ENCODE results near the gene GPR78.

Gene GPR78

DNA sequence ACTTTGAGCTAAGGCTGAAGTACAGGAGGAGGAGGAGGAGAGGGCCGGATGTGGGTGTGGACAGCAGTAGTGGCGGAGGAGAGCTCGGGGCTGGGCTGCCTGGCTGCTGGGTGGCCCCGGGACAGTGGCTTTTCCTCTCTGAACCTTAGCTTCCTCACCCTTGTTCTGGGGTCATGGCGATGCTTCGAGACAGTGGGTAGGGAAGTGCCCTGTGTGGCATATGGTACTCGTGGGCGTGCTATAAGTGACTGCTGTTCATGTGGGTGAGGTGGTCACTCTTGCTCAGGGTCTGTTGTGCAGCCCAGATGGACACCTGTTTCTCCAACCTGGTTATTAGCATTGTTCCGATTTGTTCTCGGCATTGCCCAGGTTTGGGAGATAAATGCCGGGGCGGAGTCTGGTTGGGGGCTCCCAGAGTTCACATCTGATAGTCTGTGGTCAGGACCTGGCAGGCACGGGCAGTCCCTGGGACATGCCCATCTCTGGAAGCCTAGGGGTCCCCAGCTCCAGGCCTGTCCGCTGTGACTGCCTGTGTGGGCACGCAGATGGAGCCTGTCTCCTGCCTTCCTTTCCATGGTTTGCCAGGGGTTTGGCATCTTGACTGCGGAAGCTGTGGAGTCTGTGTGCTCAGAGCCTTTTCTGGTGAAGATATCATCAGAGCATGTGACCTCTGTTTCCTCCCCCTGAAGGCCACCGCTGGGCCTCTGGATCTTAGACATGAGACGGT is 7.4 kb downstream of the GPR78 start:
- no peak for DNase-seq

DNA sequence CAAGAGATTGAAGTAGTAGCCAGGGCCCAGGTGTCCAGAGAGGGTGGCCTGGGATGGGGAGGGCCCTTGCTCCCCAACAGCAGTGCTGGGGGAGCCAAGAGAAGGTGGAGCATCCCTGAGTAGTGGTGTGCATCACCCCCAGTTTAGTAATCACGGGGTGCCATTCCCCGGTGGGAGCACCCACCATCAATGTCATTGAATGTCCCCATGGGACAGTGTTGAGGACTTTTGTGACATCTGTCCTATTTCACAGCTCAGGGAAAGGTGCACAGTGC is 7.9 kb downstream of the GPR78 start:
- no peak for DNase-seq

DNA sequence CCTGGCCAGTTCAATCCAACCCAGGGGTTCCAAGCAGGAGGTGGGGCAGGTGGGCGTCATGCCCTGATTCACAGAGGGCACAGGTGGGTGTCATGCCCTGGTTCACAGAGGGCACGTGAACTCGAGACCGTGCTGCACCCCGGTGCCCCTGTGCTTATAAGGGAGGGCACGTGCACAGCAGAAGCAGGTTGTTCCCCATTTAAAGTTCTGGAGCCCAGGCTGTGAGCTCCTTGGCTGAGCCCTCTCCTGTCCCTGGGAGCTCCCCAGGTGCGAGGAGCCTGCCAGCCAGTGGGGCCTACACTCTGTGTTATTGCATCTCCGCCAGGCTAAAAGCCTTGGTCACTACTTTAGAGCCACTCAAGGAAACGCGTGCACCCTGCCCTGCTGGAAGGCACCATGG is 9.1 kb downstream of the GPR78 start:
- no peak for DNase-seq

DNA sequence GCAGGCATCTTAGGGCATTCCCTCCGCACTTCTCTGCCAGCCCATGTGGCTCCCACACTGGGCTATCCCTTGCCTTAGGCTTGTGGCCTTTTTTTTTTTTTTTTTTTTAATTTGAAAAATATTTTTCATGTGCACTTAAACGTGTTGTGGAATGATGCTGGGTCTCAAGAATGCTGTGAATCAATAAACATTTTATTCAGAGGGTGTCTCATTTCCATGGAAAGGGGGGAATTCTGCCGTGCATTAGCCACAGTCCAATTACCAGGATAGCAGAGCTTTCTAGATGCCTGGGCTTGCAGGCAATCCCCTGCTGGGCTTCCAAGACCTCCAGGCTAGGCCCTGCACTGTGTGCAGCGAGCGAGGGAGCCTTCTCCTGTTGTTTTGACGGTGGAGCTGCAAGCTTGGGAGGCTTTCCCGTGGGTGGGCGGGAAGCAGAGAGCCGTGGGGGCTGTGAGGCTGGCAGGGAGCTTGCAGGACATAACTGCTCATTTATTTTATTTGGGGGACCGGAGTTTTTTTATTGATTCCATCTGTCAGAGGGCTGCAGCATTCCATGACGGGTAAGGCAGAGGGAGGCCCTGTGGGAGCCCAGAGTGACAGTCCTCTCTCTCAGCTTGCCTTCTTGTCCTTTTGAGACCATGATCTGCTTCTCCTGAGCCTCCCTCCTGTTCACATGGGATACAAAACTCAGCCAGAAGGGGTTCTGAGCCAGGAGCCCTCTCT is 9.8 kb downstream of the GPR78 start:
- DNase-seq, result peak; percentile 74

DNA sequence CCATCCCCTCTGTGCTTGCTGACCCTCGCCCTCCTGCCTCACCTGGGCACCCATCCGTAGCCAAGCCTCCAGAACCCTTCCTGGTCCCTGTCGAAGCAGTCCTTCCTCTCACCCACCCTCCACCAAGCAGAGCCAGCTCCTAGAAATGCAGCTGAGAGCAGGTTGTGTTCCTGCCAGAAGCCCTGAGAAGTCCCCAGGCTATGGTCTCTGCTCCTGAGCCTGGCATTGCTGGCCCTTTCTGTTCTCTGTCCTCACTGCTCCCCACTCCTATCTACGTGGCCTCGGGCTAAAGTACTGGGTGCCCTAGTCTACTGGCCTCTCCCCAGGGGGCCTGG is 10.3 kb downstream of the GPR78 start:
- DNase-seq, result no peak

GRCh38 chr4:8591114-8591513 is 10.9 kb downstream of the GPR78 start:
- no peak for DNase-seq

GRCh38 chr4:8591626-8592365 is 11.6 kb downstream of the GPR78 start:
- no peak for DNase-seq

DNA sequence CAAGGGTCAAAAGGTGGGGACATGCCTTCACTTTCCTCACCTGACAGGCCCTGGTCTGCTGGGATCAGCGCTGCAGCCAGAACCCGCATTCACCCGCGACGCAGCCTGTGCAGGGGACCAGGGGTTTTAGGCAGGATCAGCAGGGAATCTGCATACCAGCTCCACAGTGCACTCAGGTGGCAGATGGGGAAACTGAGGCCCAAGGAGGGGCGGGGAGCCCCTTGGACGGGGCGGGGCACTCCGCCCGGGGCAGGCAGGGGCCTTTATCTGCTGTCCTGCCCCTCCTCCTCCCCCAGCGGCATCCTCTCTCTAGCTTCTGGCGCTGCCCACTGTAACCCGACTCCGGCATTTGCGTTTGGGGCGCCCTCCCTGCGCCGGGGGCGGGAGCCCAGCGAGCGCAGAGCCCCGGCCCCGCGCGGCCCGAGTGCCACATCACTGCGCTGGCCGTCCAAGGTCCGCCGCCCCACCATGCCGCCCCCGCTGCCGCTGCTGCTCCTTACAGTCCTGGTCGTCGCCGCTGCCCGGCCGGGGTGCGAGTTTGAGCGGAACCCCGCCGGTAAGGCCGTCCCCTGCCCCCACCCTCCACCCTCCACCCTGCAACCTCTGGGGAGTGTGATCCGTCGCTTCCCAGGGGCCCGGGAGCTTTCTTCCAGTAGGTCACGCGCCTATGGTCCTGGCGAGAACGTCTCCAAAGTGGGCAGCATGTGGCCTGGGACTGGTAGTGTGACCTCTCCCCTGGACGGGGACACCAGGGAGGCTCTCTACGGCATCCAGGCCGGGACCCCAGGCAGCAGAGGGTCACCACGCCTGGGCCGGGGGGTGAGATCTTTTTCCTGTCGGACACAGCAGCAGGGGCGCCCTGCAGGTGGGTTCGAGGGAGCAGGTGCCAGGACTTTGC is 12.4 kb downstream of the GPR78 start, which contains the start of gene CPZ:
Gene CPZ, plus strand, starts transcription at position 400 of the 898 bp plus-strand sequence. Its CDS starts 69 bp downstream, at position 469.
- peak; percentile 37 for DNase-seq

GRCh38 chr4:8593264-8594096 is 13.3 kb downstream of the GPR78 start:
- no peak for DNase-seq

GRCh38 chr4:8594097-8595038 is 14.2 kb downstream of the GPR78 start:
- peak; percentile 62 for DNase-seq

DNA sequence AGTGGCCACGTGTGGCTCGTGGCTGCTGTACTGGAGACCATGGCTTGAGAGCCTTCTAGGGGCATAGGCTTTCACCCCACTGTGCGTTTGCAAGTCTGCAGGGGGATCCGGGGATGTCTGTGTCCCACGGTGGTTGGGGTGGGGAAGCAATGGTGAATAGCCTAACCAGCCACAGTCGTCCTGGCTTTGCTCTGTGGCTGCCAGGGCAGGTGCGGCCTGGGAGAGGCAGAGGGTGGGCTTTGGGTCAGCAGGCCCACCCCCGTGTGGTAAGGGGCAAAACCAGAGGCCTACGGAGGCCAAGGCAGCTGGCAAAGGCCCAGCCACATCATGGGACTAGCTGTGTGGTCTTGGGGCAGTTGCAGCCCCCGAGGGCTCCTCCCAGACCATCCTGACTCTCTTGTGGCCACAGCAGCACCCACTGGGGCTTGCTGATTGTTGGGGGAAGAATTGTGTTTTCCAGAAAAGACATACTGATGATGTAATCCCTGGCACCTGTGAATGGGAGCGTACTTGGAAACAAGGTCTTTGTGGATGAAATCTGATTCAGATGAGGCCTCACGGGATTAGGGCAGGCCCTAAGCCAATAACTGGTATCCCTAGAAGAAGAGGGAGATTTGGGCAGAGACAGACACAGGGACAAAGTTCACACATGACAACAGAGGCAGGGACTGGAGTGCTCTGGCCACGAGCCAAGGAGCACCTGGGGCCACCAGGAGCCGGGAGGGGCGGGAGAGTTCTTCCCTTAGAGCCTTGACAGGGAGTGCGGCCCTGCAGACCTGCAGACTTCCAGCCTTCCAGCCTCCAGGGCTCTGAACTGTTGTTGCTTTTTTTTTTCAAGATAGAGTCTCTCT is 15.3 kb downstream of the GPR78 start:
- no peak for DNase-seq

DNA sequence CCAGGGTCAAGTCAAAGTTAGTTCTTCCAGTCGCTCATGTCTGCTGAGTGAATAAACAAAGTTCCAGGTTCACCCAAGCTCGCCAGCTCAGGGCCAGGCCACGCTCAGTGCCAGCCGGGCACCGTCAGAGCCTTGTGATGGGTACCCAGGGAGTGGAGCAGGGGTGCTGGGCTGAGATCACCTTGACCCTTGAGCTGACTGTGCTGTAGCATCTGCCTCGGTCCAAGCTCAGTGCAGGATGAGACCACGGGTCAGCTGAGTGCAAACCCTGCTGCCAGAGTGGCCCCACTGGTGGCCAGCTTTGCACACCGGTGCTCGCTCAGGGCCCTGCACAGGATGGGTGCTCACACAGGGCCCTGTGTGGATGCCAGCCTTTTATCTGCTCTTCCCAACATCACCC is 16.7 kb downstream of the GPR78 start:
- no peak for DNase-seq

- no peak for DNase-seq
Observed at GRCh38 chr4:8597319-8597718, 17.1 kb downstream of the GPR78 start.

- no peak for DNase-seq
Observed at GRCh38 chr4:8597791-8598190, 17.6 kb downstream of the GPR78 start.

- DNase-seq, result no peak
Observed at GRCh38 chr4:8598391-8599090, 18.3 kb downstream of the GPR78 start.

DNA sequence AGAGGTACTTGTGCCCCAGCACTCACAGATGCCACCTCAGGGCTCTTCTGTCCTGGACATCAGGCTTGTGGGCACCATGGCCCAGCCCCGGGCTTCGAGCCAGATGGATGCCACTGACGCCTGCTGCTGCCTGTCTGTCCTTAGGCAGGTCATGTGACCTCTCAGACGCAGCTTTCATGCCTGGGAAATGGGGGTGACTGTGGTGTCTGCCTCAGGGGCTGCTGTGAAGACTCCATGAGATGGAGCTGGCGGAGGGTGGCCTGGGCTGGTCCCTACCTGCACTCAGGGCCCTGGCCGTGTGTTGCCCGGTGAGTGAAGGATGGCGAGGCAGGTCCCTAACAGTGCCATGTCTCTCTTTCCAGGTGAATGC is 18.9 kb downstream of the GPR78 start:
- no peak for DNase-seq

DNA sequence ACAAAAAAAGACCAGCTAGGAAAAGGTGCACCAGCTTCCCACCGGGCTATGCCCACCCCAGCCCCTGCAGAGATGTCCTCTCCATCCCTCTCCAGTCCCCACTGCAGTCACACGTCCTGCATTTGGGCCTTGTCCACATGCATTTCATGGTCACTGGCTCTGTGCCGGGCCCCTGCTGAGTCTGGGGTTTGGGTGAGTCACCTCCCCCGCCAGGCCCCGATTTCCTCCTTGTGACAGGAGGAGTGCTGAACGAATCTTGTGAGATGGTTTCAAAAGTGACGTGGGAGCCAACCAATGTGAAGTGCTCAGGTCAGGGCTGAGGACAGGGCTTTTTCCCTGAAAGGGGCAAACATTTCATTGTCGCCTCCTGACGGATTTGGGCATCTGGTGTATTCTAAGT is 19.5 kb downstream of the GPR78 start:
- peak; percentile 82 for DNase-seq

GRCh38 chr4:8600266-8600665 is 20.1 kb downstream of the GPR78 start:
- DNase-seq, result no peak

DNA sequence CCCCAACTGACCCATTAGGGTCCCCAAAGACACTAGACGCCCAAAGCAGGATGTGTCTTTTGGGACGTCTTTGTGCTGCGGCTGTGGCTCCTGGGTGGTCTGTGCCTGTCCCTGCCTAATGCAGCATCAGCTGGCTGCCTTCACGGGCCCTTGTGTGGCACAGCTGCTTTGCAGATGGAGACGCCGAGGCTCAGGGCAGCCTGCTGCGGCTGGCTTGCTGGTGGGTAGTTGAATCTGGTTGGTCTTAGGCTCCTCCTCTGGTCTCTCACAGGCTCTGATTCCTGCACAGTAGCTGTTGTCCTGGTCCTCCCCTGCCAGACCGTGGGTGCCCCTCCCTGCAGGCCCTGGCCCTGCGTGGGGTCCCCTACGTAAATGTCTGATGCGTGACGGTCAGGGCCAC is 20.5 kb downstream of the GPR78 start:
- DNase-seq, result no peak
